VCaP (cell line): Measurements from ENCODE around the gene CAPN7.

Source experiments
- H3K27ac ChIP-seq: fragments of 450-650 bp; 2 replicates; pipeline ENCODE4 v1.5.1; 2017
- CTCF ChIP-seq: fragments of 450-650 bp; conservative IDR thresholded peaks from 2 replicates; pipeline ENCODE4 v1.5.1; 2017; ENCODE audit warnings: mild to moderate bottlenecking, moderate library complexity

The CAPN7 gene

GRCh38 chr3:15256861-15257341 lies 50.9 kb downstream of the CAPN7 start:
- no peak for TF ChIP-seq CTCF
- H3K27ac ChIP-seq, result no peak overlapping the region

- no peak overlapping the region for H3K27ac ChIP-seq
Measured at GRCh38 chr3:15258720-15259119, 52.7 kb downstream of the CAPN7 start.

DNA sequence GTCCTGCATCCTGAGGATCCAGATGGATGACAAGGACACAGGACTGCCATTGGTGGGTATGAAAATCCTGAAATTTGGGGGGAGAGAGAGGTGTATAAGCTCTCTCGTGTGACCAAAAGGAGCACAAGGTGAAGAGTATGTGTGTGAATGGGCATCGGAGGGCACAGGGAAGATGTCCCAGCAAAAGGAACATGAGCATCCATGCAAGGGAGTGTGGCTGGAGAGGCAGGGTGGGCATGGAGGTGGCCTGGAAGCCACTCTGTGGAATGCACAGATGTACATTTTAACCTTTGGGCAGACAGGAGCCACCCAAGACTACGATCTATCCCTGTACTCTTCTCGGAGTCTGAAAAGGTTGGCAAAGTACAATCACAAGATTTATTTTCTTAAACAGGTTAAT lies 54.5 kb downstream of the CAPN7 start:
- no peak overlapping the region for H3K27ac ChIP-seq
- TF ChIP-seq CTCF, result no peak

More at GRCh38 chr3:15258720-15259119, 52.7 kb downstream of the CAPN7 start:
- no peak for TF ChIP-seq CTCF

GRCh38 chr3:15261274-15261673 lies 55.2 kb downstream of the CAPN7 start:
- TF ChIP-seq CTCF, result no peak
- H3K27ac ChIP-seq, result peak overlapping the region; percentile 20; the same call in 1 of the 2 replicates

GRCh38 chr3:15262021-15262420 lies 56.0 kb downstream of the CAPN7 start:
- H3K27ac ChIP-seq, result no peak overlapping the region; the same call in 1 of the 2 replicates
- no peak for TF ChIP-seq CTCF

DNA sequence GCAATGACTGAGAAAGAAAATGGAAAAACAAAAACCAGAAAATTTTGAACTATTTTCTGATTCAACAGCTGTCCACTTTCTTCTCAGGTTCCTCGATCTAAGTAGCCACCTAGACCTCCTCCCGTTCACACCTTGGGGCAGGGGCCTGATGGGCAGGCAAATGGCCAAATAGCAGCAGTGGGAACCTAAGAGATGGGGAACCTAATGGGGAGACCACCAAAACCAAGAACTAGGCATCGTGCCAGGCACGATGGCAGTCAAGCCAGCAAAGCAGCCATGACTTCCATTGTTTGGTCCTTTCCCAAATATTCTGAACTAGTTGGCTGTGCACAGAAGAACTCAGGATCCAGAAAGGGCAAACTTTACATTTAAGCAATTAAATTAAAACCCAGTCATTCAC lies 57.1 kb downstream of the CAPN7 start:
- no peak for TF ChIP-seq CTCF
- peak overlapping the region; percentile 77 for H3K27ac ChIP-seq

- no peak for TF ChIP-seq CTCF
Measured at GRCh38 chr3:15263926-15264325, 57.9 kb downstream of the CAPN7 start.

More at GRCh38 chr3:15263926-15264325, 57.9 kb downstream of the CAPN7 start:
- peak overlapping the region; percentile 77 for H3K27ac ChIP-seq
